Hepatocyte (in vitro differentiated cells): Measurements from ENCODE around the gene ECE1. TPM values are rescaled to one million over a fixed set of nuclear protein-coding genes. Genes with fewer than 3 reads are reported as not detected.
A peak's percentile ranks its signal among the peaks of the same experiment; 100 is the strongest.

Experiments
- DNase-seq: peaks from one replicate; pipeline ENCODE4 v3.0.0-alpha.2; 2016; ENCODE audit warnings: low spot score
- H2AFZ ChIP-seq: fragments of 200-600 bp; sonication (generic); 2 replicates; pipeline ENCODE4 v1.6.0; 2016; ENCODE audit warnings: antibody characterized with exemption, mild to moderate bottlenecking
- H3K27ac ChIP-seq: fragments of 200-600 bp; sonication (generic); 2 replicates; pipeline ENCODE4 v1.5.1; 2016; ENCODE audit warnings: mild to moderate bottlenecking
- H3K27me3 ChIP-seq: fragments of 200-600 bp; sonication (generic); 2 replicates; pipeline ENCODE4 v1.6.1; 2016
- H3K36me3 ChIP-seq: fragments of 200-600 bp; sonication (generic); replicated peaks from 2 replicates; pipeline ENCODE4 v1.5.1; 2016; ENCODE audit warnings: low read depth; ENCODE audit not compliant: insufficient read depth
- H3K4me1 ChIP-seq: fragments of 200-600 bp; sonication (generic); 2 replicates; pipeline ENCODE4 v1.5.1; 2016; ENCODE audit warnings: mild to moderate bottlenecking, moderate library complexity; ENCODE audit not compliant: insufficient read depth
- H3K4me2 ChIP-seq: fragments of 200-600 bp; sonication (generic); 2 replicates; pipeline ENCODE4 v1.6.0; 2016
- H3K4me3 ChIP-seq: fragments of 200-600 bp; sonication (generic); 2 replicates; pipeline ENCODE4 v1.5.1; 2016; ENCODE audit warnings: mild to moderate bottlenecking
- H3K79me2 ChIP-seq: fragments of 200-600 bp; sonication (generic); 2 replicates; pipeline ENCODE4 v1.6.0; 2017; ENCODE audit warnings: mild to moderate bottlenecking
- H3K9me2 ChIP-seq: fragments of 200-600 bp; sonication (generic); replicated peaks from 2 replicates; pipeline ENCODE4 v1.6.0; 2017; ENCODE audit warnings: mild to moderate bottlenecking; ENCODE audit not compliant: insufficient read depth
- H3K9me3 ChIP-seq: fragments of 200-600 bp; sonication (generic); 2 replicates; pipeline ENCODE4 v1.5.1; 2016; ENCODE audit warnings: low read depth, mild to moderate bottlenecking
- H4K20me1 ChIP-seq: fragments of 200-600 bp; sonication (generic); 2 replicates; pipeline ENCODE4 v1.6.0; 2016; ENCODE audit warnings: mild to moderate bottlenecking; ENCODE audit not compliant: insufficient read depth, poor library complexity, severe bottlenecking
- EZH2 ChIP-seq: fragments of 200-600 bp; sonication (generic); IDR thresholded peaks from 2 replicates; pipeline ENCODE4 v1.6.1; 2016; ENCODE audit warnings: antibody characterized with exemption, mild to moderate bottlenecking, borderline replicate concordance
- EZH2phosphoT487 ChIP-seq: fragments of 200-600 bp; sonication (generic); IDR thresholded peaks from one replicate; pipeline ENCODE4 v1.6.1; 2018; ENCODE audit warnings: antibody characterized with exemption, mild to moderate bottlenecking, low read depth, moderate library complexity; ENCODE audit not compliant: unreplicated experiment, severe bottlenecking
- WGBS: methylation state at CpG from one replicate; pipeline ENCODE4 v1.1.6; 2016; ENCODE audit warnings: low lambda C conversion rate; ENCODE audit errors: missing lambda C conversion rate; 5-methylcytosine and 5-hydroxymethylcytosine counted together
- polyA plus RNA-seq: library from polyadenylated mRNA; unstranded; fragments of >200 nt; fragmentation: Nextera tagmentation; extraction: Ambion mirVana; gene quantifications from 2 replicates; pipeline ENCODE4 v1.2.1, GENCODE V29; 2016
- total RNA-seq: library from RNA; depleted of rRNA; stranded (reverse); fragments of >200 nt; gene quantifications from 2 replicates; pipeline ENCODE4 v1.2.3, GENCODE V29; 2014
- TF ChIP-seq, protein P1 (sequence below): fragments of 200-600 bp; sonication (generic); IDR thresholded peaks from 2 replicates; pipeline ENCODE4 v1.5.1; 2016; ENCODE audit warnings: antibody characterized with exemption, mild to moderate bottlenecking; ENCODE audit not compliant: poor library complexity

The ECE1 gene
- total RNA-seq: 35.1 and 60.8 TPM in 2 replicates
- 84.4 and 90.6 TPM in 2 replicates for polyA plus RNA-seq

DNA sequence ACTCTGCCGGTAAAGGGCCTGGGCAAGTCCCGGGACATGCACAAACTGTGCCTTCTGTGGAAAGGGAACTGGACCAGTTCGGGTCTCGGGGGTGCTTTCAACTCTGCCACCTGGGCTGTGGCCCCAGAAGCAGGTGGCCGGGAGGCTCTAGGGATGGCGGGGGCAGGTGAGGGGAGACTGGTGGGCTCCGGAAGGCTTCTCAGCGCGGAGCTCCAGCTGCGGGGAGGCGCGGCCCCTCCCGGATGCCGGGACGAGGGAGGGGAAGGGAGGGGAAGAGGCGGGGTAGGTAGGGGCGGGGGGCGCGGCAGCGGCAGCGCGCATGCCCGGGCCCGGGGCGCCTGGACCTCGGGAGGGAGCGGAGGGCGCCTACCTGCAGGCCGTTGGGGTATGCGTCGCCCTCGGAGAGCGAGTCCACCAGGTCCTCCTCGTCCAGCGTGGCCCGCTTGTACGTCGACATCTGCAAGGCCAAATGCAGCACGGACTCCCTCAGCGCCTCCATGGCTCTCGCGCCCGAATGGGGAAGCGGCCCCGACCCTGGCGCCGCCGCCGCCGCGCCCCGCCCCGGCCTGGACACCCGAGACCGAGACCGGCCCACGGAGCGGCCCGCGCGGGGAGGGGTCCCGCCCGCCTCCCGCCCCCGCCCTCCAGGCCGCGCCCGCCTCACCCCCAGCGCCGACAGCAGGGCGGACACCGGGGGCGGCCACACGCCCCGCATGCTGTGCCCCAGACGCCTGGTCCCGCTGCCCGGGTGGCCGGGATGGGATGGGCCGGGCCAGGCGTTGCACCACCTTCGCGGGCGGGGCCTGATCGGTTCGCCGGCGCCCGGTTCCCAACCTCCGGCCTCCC, at the start of gene ECE1:
Gene ECE1 (minus strand): TSS at position 764 of the 846 bp plus-strand sequence. CDS start 49 bp downstream, at position 715.
- WGBS: 4% methylated on average over 45 of the region's 90 CpGs
- Histone ChIP-seq H3K27ac (peak within 1 kb of the TSS; percentile 65), H2AFZ (no peak within 1 kb of the TSS), H3K4me2 (peak within 1 kb of the TSS; percentile 97), H3K4me1 (peaks cover 37% of the 10 kb centered on the region), H3K36me3 (no peaks in the 10 kb centered on the region), H3K79me2 (peaks cover 74% of the 10 kb centered on the region), H3K9me2 (no peaks in the 10 kb centered on the region), H4K20me1 (no peaks in the 10 kb centered on the region), H3K4me3 (peak within 1 kb of the TSS; percentile 57), H3K9me3 (no peaks in the 10 kb centered on the region), H3K27me3 (no peaks in the 10 kb centered on the region)
- TF ChIP-seq EZH2: no peak
- TF ChIP-seq EZH2phosphoT487: no peak
- TF ChIP-seq, protein P1, sequence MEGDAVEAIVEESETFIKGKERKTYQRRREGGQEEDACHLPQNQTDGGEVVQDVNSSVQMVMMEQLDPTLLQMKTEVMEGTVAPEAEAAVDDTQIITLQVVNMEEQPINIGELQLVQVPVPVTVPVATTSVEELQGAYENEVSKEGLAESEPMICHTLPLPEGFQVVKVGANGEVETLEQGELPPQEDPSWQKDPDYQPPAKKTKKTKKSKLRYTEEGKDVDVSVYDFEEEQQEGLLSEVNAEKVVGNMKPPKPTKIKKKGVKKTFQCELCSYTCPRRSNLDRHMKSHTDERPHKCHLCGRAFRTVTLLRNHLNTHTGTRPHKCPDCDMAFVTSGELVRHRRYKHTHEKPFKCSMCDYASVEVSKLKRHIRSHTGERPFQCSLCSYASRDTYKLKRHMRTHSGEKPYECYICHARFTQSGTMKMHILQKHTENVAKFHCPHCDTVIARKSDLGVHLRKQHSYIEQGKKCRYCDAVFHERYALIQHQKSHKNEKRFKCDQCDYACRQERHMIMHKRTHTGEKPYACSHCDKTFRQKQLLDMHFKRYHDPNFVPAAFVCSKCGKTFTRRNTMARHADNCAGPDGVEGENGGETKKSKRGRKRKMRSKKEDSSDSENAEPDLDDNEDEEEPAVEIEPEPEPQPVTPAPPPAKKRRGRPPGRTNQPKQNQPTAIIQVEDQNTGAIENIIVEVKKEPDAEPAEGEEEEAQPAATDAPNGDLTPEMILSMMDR: no peak
- DNase-seq: peak; percentile 65

DNA sequence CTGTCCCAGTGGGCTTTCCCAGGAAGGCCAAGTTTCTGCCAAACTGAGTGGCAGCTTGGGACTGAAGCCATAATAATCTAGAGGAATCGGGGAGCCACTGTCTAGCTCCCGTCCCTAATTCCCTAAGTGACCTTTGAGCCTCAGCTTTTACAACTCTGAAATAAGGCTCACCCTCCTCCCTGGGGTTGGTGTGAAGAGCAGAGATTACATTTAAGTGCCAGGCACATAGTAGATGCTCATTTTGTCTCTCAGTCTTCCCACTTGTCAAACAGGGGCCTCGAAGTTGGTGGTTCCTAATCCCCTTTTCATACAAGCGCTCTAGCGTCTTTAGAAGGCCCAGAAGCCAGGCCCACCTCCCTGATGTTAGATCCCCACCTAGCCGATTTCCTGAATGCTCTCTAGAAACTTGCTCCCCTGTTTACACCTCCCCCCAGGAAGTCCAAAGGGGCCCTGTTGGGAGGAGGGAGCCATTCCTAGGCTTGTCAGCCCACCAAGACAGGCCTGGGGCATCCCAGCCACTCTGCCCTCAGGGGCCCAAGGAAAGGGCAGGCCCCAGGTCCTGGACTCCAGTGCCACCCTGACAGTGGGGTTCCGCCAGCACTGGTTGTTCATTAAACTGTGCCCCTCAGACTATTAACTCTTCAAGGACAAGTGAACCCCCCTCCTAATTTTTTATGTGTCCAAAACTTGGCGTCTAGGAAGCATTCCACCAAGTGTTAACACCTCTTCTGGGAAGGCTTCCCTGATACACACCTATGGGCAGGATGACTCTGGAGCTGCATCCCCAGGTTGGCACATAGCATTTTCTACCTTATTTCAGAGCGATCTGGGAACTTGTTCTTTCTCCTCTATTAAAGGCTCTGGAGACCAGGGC, 49.3 kb upstream of the ECE1 start:
- Histone ChIP-seq H4K20me1 (peaks cover 35% of the 10 kb centered on the region), H3K4me1 (peaks cover 98% of the 10 kb centered on the region), H3K79me2 (peaks cover 97% of the 10 kb centered on the region), H3K9me2 (no peaks in the 10 kb centered on the region), H3K27me3 (no peaks in the 10 kb centered on the region), H2AFZ (no peak overlapping the region), H3K4me3 (no peak overlapping the region), H3K36me3 (no peaks in the 10 kb centered on the region), H3K9me3 (no peaks in the 10 kb centered on the region), H3K4me2 (peak overlapping the region; percentile 56), H3K27ac (peak overlapping the region; percentile 65)
- DNase-seq: no peak
- TF ChIP-seq EZH2phosphoT487: no peak
- no peak for TF ChIP-seq EZH2
- TF ChIP-seq, protein P1: no peak
- 68% methylated on average over 9 of the region's 9 CpGs for WGBS

DNA sequence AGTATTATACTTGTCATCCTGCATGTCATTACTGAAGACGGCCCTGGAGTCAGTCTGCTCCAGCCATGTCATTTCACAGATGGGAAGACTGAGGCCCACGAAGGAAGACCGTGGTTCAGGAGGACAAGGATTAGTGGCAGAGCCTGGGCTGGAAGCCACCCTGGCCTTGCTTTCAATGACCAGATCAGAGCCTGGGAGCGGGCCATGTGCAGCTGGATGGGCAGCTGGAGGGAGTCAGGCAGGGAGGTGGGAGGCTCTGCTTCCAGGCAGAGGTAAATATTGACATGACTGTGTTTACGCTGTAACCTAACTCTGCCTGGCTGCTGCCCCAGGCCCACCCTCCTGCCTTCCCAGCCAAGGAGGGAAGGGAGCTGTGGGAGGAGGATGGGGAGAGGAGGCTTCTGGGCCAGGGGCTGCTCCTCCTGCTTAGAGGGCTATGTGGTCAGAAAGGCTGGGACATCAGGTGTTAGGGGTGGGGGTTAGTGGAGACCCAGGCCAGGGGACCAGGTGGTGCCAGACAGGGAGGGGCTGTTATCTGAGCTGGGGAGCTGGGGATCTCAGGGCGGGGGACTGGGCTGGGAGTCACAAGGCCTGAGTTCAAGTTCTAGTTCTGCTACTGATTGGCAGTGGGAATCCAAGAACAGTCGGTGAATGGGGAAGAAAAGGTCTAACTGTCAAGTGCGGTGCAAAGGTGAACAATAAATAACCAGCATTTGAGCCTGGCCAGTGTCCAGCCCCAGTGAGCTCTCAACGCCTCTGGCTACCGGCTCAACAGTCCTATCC, 48.5 kb upstream of the ECE1 start:
- no peak overlapping the region for H2AFZ ChIP-seq
- WGBS: 38% methylated on average over 7 of the region's 10 CpGs
- no peak overlapping the region for H3K4me3 ChIP-seq
- no peaks in the 10 kb centered on the region for H3K9me2 ChIP-seq
- H3K4me2 ChIP-seq: peak overlapping the region; percentile 56
- H4K20me1 ChIP-seq: peaks cover 30% of the 10 kb centered on the region
- peak; percentile 83 for DNase-seq
- peak overlapping the region; percentile 65 for H3K27ac ChIP-seq
- H3K27me3 ChIP-seq: no peaks in the 10 kb centered on the region
- H3K4me1 ChIP-seq: peaks cover 98% of the 10 kb centered on the region
- H3K9me3 ChIP-seq: no peaks in the 10 kb centered on the region
- H3K36me3 ChIP-seq: no peaks in the 10 kb centered on the region
- TF ChIP-seq EZH2phosphoT487 (no peak), EZH2 (no peak)
- TF ChIP-seq, protein P1: no peak
- H3K79me2 ChIP-seq: peaks cover 97% of the 10 kb centered on the region
